Neuronal stem cell (in vitro differentiated cells): ENCODE measurements around the gene COTL1.
"Not testable (repeated sequence)": the region's sequence is repeated elsewhere in the genome, so short reads cannot be mapped to it uniquely, and the experiment has no call there.

Source experiments
- DNase-seq: peaks from one replicate; pipeline ENCODE4 v3.0.0-alpha.2; 2013; ENCODE audit warnings: low spot score
- H2AFZ ChIP-seq: one replicate; pipeline ENCODE4 v1.6.1; 2013; ENCODE audit warnings: mild to moderate bottlenecking, low read length, inconsistent platforms
- H2AK5ac ChIP-seq: 2 replicates; pipeline ENCODE4 v1.6.1; 2013; ENCODE audit warnings: low read depth, mild to moderate bottlenecking, inconsistent platforms, low read length, moderate library complexity, mixed read lengths
- H2BK120ac ChIP-seq: 2 replicates; pipeline ENCODE4 v1.6.1; 2013; ENCODE audit warnings: low read depth, mild to moderate bottlenecking, inconsistent platforms, low read length, moderate library complexity, mixed read lengths
- H2BK12ac ChIP-seq: one replicate; pipeline ENCODE4 v1.6.1; 2013; ENCODE audit warnings: low read length, inconsistent platforms
- H2BK15ac ChIP-seq: 2 replicates; pipeline ENCODE4 v1.6.1; 2013; ENCODE audit warnings: mild to moderate bottlenecking, low read length, inconsistent platforms, mixed read lengths
- H2BK5ac ChIP-seq: one replicate; pipeline ENCODE4 v1.6.1; 2013; ENCODE audit warnings: inconsistent platforms, mild to moderate bottlenecking, low read length, moderate library complexity
- H3K14ac ChIP-seq: one replicate; pipeline ENCODE4 v1.6.1; 2013; ENCODE audit warnings: low read length, inconsistent platforms
- H3K18ac ChIP-seq: 2 replicates; pipeline ENCODE4 v1.6.1; 2013; ENCODE audit warnings: low read length, inconsistent platforms
- H3K23ac ChIP-seq: 2 replicates; pipeline ENCODE4 v1.6.1; 2013; ENCODE audit warnings: low read depth, mild to moderate bottlenecking, mixed read lengths, low read length, inconsistent platforms; ENCODE audit not compliant: poor library complexity
- H3K27ac ChIP-seq: replicated peaks from 3 replicates; pipeline ENCODE4 v1.5.1; 2013; ENCODE audit warnings: low read length, inconsistent platforms
- H3K27me3 ChIP-seq, 3 experiments: 2 replicates each; pipeline ENCODE4 v1.6.1; 2013; ENCODE audit warnings: low read length in 3 of 3, mild to moderate bottlenecking in 2 of 3, inconsistent platforms in 1 of 3, low read depth in 1 of 3, mixed read lengths in 1 of 3, moderate library complexity in 1 of 3; ENCODE audit not compliant: control insufficient read depth in 3 of 3, insufficient read depth in 3 of 3
- H3K36me3 ChIP-seq, 2 donors: replicated peaks in 1 of 2; 2 replicates each; pipeline ENCODE4 v1.6.1; 2013; ENCODE audit warnings: low read length in 2 of 2; ENCODE audit not compliant: control insufficient read depth in 2 of 2, insufficient read depth in 2 of 2
- H3K4ac ChIP-seq: 2 replicates; pipeline ENCODE4 v1.6.1; 2013; ENCODE audit warnings: inconsistent platforms, mild to moderate bottlenecking, low read length, moderate library complexity
- H3K4me1 ChIP-seq, 2 donors: 1 replicate in 1 of 2; 2 replicates in 1 of 2; pipeline ENCODE4 v1.6.1; 2013; ENCODE audit warnings: low read length in 2 of 2, low read depth in 1 of 2; ENCODE audit not compliant: control insufficient read depth in 2 of 2, insufficient read depth in 1 of 2
- H3K4me2 ChIP-seq: one replicate; pipeline ENCODE4 v1.6.1; 2013; ENCODE audit warnings: mild to moderate bottlenecking, low read length, inconsistent platforms; ENCODE audit not compliant: insufficient read depth, poor library complexity, severe bottlenecking
- H3K4me3 ChIP-seq, 2 donors: 2 replicates each; pipeline ENCODE4 v1.5.1; 2013; ENCODE audit warnings: low read length in 2 of 2, mild to moderate bottlenecking in 2 of 2, inconsistent platforms in 1 of 2, moderate library complexity in 1 of 2
- H3K79me1 ChIP-seq: one replicate; pipeline ENCODE4 v1.6.1; 2013; ENCODE audit warnings: low read depth, mild to moderate bottlenecking, inconsistent platforms, low read length, moderate library complexity
- H3K9ac ChIP-seq: one replicate; pipeline ENCODE4 v1.6.1; 2013; ENCODE audit warnings: mild to moderate bottlenecking, low read depth, low read length, inconsistent platforms; ENCODE audit not compliant: poor library complexity
- H3K9me3 ChIP-seq, 2 donors: replicated peaks in 1 of 2; 2 replicates each; pipeline versions ENCODE3 to v1.6.1; 2013; ENCODE audit warnings: low read length in 2 of 2, mild to moderate bottlenecking in 2 of 2, inconsistent platforms in 1 of 2, low read depth in 1 of 2, mixed read lengths in 1 of 2, moderate library complexity in 1 of 2; ENCODE audit not compliant: control insufficient read depth in 2 of 2, insufficient read depth in 1 of 2
- H4K8ac ChIP-seq: one replicate; pipeline ENCODE4 v1.6.1; 2013; ENCODE audit warnings: low read depth, mild to moderate bottlenecking, inconsistent platforms, low read length, moderate library complexity
- H4K91ac ChIP-seq: one replicate; pipeline ENCODE4 v1.6.1; 2013; ENCODE audit warnings: low read length, low read depth, mild to moderate bottlenecking, inconsistent platforms; ENCODE audit not compliant: poor library complexity
- WGBS, 2 donors: extraction: QIAGEN DNeasy Blood & Tissue Kit; methylation state at CpG; one replicate each; pipeline ENCODE4 v1.1.7; 2013; ENCODE audit warnings: missing lambda C conversion rate in 2 of 2, mixed read lengths in 1 of 2; ENCODE audit not compliant: insufficient read length in 2 of 2, insufficient replicate concordance in 1 of 2; ENCODE audit errors: extremely low coverage in 2 of 2; 5-methylcytosine and 5-hydroxymethylcytosine counted together

COTL1 gene

GRCh38 chr16:84560269-84560668, 57.6 kb downstream of the COTL1 start:
- Histone ChIP-seq H3K4me2 (no peak overlapping the region), H4K8ac (no peak overlapping the region), H3K79me1 (no peaks in the 10 kb centered on the region), H3K27me3 (no peaks in the 10 kb centered on the region), H3K18ac (peak overlapping the region; percentile 3), H3K4ac (no peak overlapping the region), H3K9me3 (no peaks in the 10 kb centered on the region), H3K9ac (no peak overlapping the region), H2BK5ac (no peak overlapping the region), H3K27ac (no peak overlapping the region), H3K23ac (no peak overlapping the region), H2AK5ac (no peak overlapping the region), H2BK120ac (no peak overlapping the region), H4K91ac (no peak overlapping the region), H3K4me3 (no peak overlapping the region), H2BK12ac (no peak overlapping the region), H2BK15ac (no peak overlapping the region), H2AFZ (no peak overlapping the region), H3K14ac (no peak overlapping the region), H3K4me1 (peaks cover 16 to 29% of the 10 kb centered on the region in 2 donors), H3K36me3 (peaks cover 13 to 42% of the 10 kb centered on the region in 2 donors)
- WGBS, 2 donors, result no CpG with 5 or more reads among the region's 5 CpGs
- DNase-seq, result no peak

- Histone ChIP-seq H2AK5ac (peak overlapping the region; percentile 10), H3K36me3 (peaks cover 9 to 33% of the 10 kb centered on the region in 2 donors), H3K14ac (no peak overlapping the region), H2BK12ac (peak overlapping the region; percentile 2), H3K4me2 (no peak overlapping the region), H3K27me3 (no peaks in the 10 kb centered on the region), H3K27ac (no peak overlapping the region), H3K9me3 (no peaks in the 10 kb centered on the region), H3K4me3 (no peak overlapping the region), H3K4me1 (peaks cover 19 to 36% of the 10 kb centered on the region in 2 donors), H2BK120ac (peak overlapping the region; percentile 14), H3K18ac (peak overlapping the region; percentile 69), H3K4ac (no peak overlapping the region), H3K23ac (no peak overlapping the region), H2BK5ac (no peak overlapping the region), H2BK15ac (peak overlapping the region; percentile 81), H3K79me1 (no peaks in the 10 kb centered on the region), H4K8ac (no peak overlapping the region), H3K9ac (no peak overlapping the region), H4K91ac (no peak overlapping the region), H2AFZ (no peak overlapping the region)
- WGBS, 2 donors, result no CpG with 5 or more reads among the region's 14 CpGs
- DNase-seq, result no peak
These were observed 58.5 kb downstream of the COTL1 start for GRCh38 chr16:84559311-84559932.

- peaks cover 19 to 42% of the 10 kb centered on the region in 2 donors for H3K4me1 ChIP-seq
- H3K23ac ChIP-seq, H2AFZ ChIP-seq, DNase-seq, H3K4ac ChIP-seq, H3K79me1 ChIP-seq, H3K4me2 ChIP-seq, H4K8ac ChIP-seq, H3K9me3 ChIP-seq, H3K27ac ChIP-seq, H4K91ac ChIP-seq, H3K9ac ChIP-seq, H3K27me3 ChIP-seq, H2BK12ac ChIP-seq, H3K18ac ChIP-seq, H2BK15ac ChIP-seq, H2BK5ac ChIP-seq, H3K4me3 ChIP-seq, H2BK120ac ChIP-seq, H3K14ac ChIP-seq: not testable (repeated sequence)
- no CpG with 5 or more reads among the region's 5 CpGs for WGBS, 2 donors
- peaks cover 4 to 27% of the 10 kb centered on the region in 2 donors for H3K36me3 ChIP-seq
- peak overlapping the region; percentile 10 for H2AK5ac ChIP-seq
These were observed 59.0 kb downstream of the COTL1 start for GRCh38 chr16:84558850-84559249.

- H2BK15ac ChIP-seq, result peak overlapping the region; percentile 42
- H3K36me3 ChIP-seq, result peaks cover 0 to 14% of the 10 kb centered on the region in 2 donors
- no peak for DNase-seq
- no peak overlapping the region for H3K27ac ChIP-seq
- H2BK12ac ChIP-seq, result no peak overlapping the region
- no peak overlapping the region for H3K23ac ChIP-seq
- H3K4me1 ChIP-seq, result peaks cover 19 to 43% of the 10 kb centered on the region in 2 donors
- H3K4me2 ChIP-seq, result no peak overlapping the region
- no peak overlapping the region for H3K4me3 ChIP-seq
- no peak overlapping the region for H4K8ac ChIP-seq
- H3K14ac ChIP-seq, result no peak overlapping the region
- H3K9me3 ChIP-seq, result no peaks in the 10 kb centered on the region
- H4K91ac ChIP-seq, result no peak overlapping the region
- H3K9ac ChIP-seq, result no peak overlapping the region
- WGBS, 2 donors, result no CpG with 5 or more reads among the region's 6 CpGs
- H2AK5ac ChIP-seq, result peak overlapping the region; percentile 56
- H3K79me1 ChIP-seq, result no peaks in the 10 kb centered on the region
- no peak overlapping the region for H3K18ac ChIP-seq
- H2BK120ac ChIP-seq, result no peak overlapping the region
- H2AFZ ChIP-seq, result no peak overlapping the region
- H2BK5ac ChIP-seq, result no peak overlapping the region
- H3K27me3 ChIP-seq, result no peaks in the 10 kb centered on the region
- no peak overlapping the region for H3K4ac ChIP-seq
These were observed 60.4 kb downstream of the COTL1 start for GRCh38 chr16:84557504-84557903.
